ENCODE measurements around the gene SLIT3. TPM values are rescaled to one million over a fixed set of nuclear protein-coding genes. Genes with fewer than 3 reads are reported as not detected.

Gene SLIT3
- total and polyA plus RNA-seq, 4 experiments from 2014 or later = not detected

- Mint-ChIP-seq H3K36me3 (no peaks in the 10 kb centered on the region), H3K9me3 (peaks cover 0 to 3% (median 0%) of the 10 kb centered on the region in 8 donors), H3K27ac (no peak overlapping the region), H3K4me1 (no peaks in the 10 kb centered on the region), H3K4me3 (no peak overlapping the region), H3K27me3 (peaks cover 3 to 4% of the 10 kb centered on the region in 2 donors)
- H3K36me3 ChIP-seq (ENCODE audit: insufficient read depth, low read length) = no peaks in the 10 kb centered on the region
- POLR2A ChIA-PET (ENCODE audit: partially characterized antibody) = no interaction called here
- H3K27me3 ChIP-seq (ENCODE audit: insufficient read depth, low read length) = no peaks in the 10 kb centered on the region
- H3K9me3 ChIP-seq (ENCODE audit: control insufficient read depth in 1 of 2, low read length in 2 of 2) = no peaks in the 10 kb centered on the region
- DNase-seq = no peak
- intact Hi-C loops (cut with micrococcal nuclease) = no loop called here
- H3K4me3 ChIP-seq (ENCODE audit: low read length in 2 of 2) = no peak overlapping the region
- CTCF ChIA-PET (ENCODE audit: partially characterized antibody) = no interaction called here
- no peak overlapping the region for H3K27ac ChIP-seq (ENCODE audit: low read depth, low read length)
- no peaks in the 10 kb centered on the region for H3K4me1 ChIP-seq (ENCODE audit: insufficient read depth, low read length)
Observed at GRCh38 chr5:168829044-168829443, 471.9 kb downstream of the SLIT3 start.

- Mint-ChIP-seq H3K27me3 (peaks cover 2 to 3% of the 10 kb centered on the region in 2 donors), H3K4me1 (no peaks in the 10 kb centered on the region), H3K27ac (no peak overlapping the region), H3K36me3 (no peaks in the 10 kb centered on the region), H3K4me3 (no peak overlapping the region), H3K9me3 (peaks cover 0 to 1% (median 0%) of the 10 kb centered on the region in 8 donors)
- H3K9me3 ChIP-seq (ENCODE audit: control insufficient read depth in 1 of 2, low read length in 2 of 2) = no peaks in the 10 kb centered on the region
- H3K4me1 ChIP-seq (ENCODE audit: insufficient read depth, low read length) = no peaks in the 10 kb centered on the region
- ChIA-PET POLR2A (ENCODE audit: partially characterized antibody) (no interaction called here), CTCF (ENCODE audit: partially characterized antibody) (interaction anchor here (1.5 kb wide), 1 partner anchor 8 kb away, joined by 4 read pairs; no protein-coding TSS in a partner anchor)
- H3K27ac ChIP-seq (ENCODE audit: low read depth, low read length) = no peak overlapping the region
- no peak overlapping the region for H3K4me3 ChIP-seq (ENCODE audit: low read length in 2 of 2)
- no peak for DNase-seq
- no peaks in the 10 kb centered on the region for H3K27me3 ChIP-seq (ENCODE audit: insufficient read depth, low read length)
- intact Hi-C loops (cut with micrococcal nuclease) = no loop called here
- H3K36me3 ChIP-seq (ENCODE audit: insufficient read depth, low read length) = no peaks in the 10 kb centered on the region
Observed at GRCh38 chr5:168827636-168828035, 473.3 kb downstream of the SLIT3 start.

- intact Hi-C loops (cut with micrococcal nuclease) = no loop called here
- ChIA-PET POLR2A (ENCODE audit: partially characterized antibody) (no interaction called here), CTCF (ENCODE audit: partially characterized antibody) (interaction anchor here (1.5 kb wide), 1 partner anchor 10 kb away, joined by 4 read pairs; no protein-coding TSS in a partner anchor)
- Histone ChIP-seq H3K27me3 (ENCODE audit: insufficient read depth, low read length) (no peaks in the 10 kb centered on the region), H3K27ac (ENCODE audit: low read depth, low read length) (no peak overlapping the region), H3K4me1 (ENCODE audit: insufficient read depth, low read length) (no peaks in the 10 kb centered on the region), H3K36me3 (ENCODE audit: insufficient read depth, low read length) (no peaks in the 10 kb centered on the region), H3K9me3 (ENCODE audit: control insufficient read depth in 1 of 2, low read length in 2 of 2) (no peaks in the 10 kb centered on the region), H3K4me3 (ENCODE audit: low read length in 2 of 2) (no peak overlapping the region)
- no peak overlapping the region for H3K27ac Mint-ChIP-seq
- no peak overlapping the region for H3K4me3 Mint-ChIP-seq
- no peak for DNase-seq
- H3K9me3 Mint-ChIP-seq = peaks cover 0 to 1% (median 0%) of the 10 kb centered on the region in 8 donors
- no peaks in the 10 kb centered on the region for H3K36me3 Mint-ChIP-seq
- peaks cover 2 to 3% of the 10 kb centered on the region in 2 donors for H3K27me3 Mint-ChIP-seq
- no peaks in the 10 kb centered on the region for H3K4me1 Mint-ChIP-seq
Observed at GRCh38 chr5:168826246-168826725, 474.7 kb downstream of the SLIT3 start.

GRCh38 chr5:168822745-168823281, 478.1 kb downstream of the SLIT3 start:
- CTCF ChIA-PET (ENCODE audit: partially characterized antibody) = no interaction called here
- no peaks in the 10 kb centered on the region for H3K36me3 Mint-ChIP-seq

GRCh38 chr5:168822248-168822744, 478.6 kb downstream of the SLIT3 start:
- Histone ChIP-seq H3K36me3 (ENCODE audit: insufficient read depth, low read length) (no peaks in the 10 kb centered on the region), H3K27ac (ENCODE audit: low read depth, low read length) (no peak overlapping the region), H3K4me3 (ENCODE audit: low read length in 2 of 2) (no peak overlapping the region), H3K27me3 (ENCODE audit: insufficient read depth, low read length) (no peaks in the 10 kb centered on the region), H3K9me3 (ENCODE audit: control insufficient read depth in 1 of 2, low read length in 2 of 2) (no peaks in the 10 kb centered on the region), H3K4me1 (ENCODE audit: insufficient read depth, low read length) (no peaks in the 10 kb centered on the region)
- Mint-ChIP-seq H3K27ac (no peak overlapping the region), H3K9me3 (peaks cover 0 to 2% (median 0%) of the 10 kb centered on the region in 8 donors), H3K4me3 (no peak overlapping the region), H3K36me3 (no peaks in the 10 kb centered on the region), H3K27me3 (peaks cover 0 to 3% of the 10 kb centered on the region in 2 donors), H3K4me1 (no peaks in the 10 kb centered on the region)
- CTCF ChIA-PET (ENCODE audit: partially characterized antibody) = no interaction called here
- no peak for DNase-seq
- intact Hi-C loops (cut with micrococcal nuclease) = no loop called here
- POLR2A ChIA-PET (ENCODE audit: partially characterized antibody) = no interaction called here

More at GRCh38 chr5:168822745-168823281, 478.1 kb downstream of the SLIT3 start:
- H3K4me3 Mint-ChIP-seq = no peak overlapping the region
- H3K36me3 ChIP-seq (ENCODE audit: insufficient read depth, low read length) = no peaks in the 10 kb centered on the region
- no peaks in the 10 kb centered on the region for H3K27me3 ChIP-seq (ENCODE audit: insufficient read depth, low read length)
- intact Hi-C loops (cut with micrococcal nuclease) = no loop called here
- H3K27me3 Mint-ChIP-seq = peaks cover 0 to 3% of the 10 kb centered on the region in 2 donors
- DNase-seq = no peak
- no peaks in the 10 kb centered on the region for H3K4me1 Mint-ChIP-seq
- no peaks in the 10 kb centered on the region for H3K4me1 ChIP-seq (ENCODE audit: insufficient read depth, low read length)
- no peak overlapping the region for H3K4me3 ChIP-seq (ENCODE audit: low read length in 2 of 2)
- no peak overlapping the region for H3K27ac ChIP-seq (ENCODE audit: low read depth, low read length)
- H3K9me3 Mint-ChIP-seq = peaks cover 0 to 2% (median 0%) of the 10 kb centered on the region in 8 donors
- H3K27ac Mint-ChIP-seq = no peak overlapping the region
- no peaks in the 10 kb centered on the region for H3K9me3 ChIP-seq (ENCODE audit: control insufficient read depth in 1 of 2, low read length in 2 of 2)
- POLR2A ChIA-PET (ENCODE audit: partially characterized antibody) = no interaction called here

GRCh38 chr5:168820874-168821273, 480.1 kb downstream of the SLIT3 start:
- DNase-seq = no peak
- Mint-ChIP-seq H3K9me3 (peaks cover 0 to 2% (median 0%) of the 10 kb centered on the region in 8 donors), H3K36me3 (no peaks in the 10 kb centered on the region), H3K27ac (no peak overlapping the region), H3K4me3 (no peak overlapping the region), H3K27me3 (peaks cover 0 to 3% of the 10 kb centered on the region in 2 donors), H3K4me1 (no peaks in the 10 kb centered on the region)
- CTCF ChIA-PET (ENCODE audit: partially characterized antibody) = no interaction called here
- H3K36me3 ChIP-seq (ENCODE audit: insufficient read depth, low read length) = no peaks in the 10 kb centered on the region
- intact Hi-C loops (cut with micrococcal nuclease) = no loop called here
- POLR2A ChIA-PET (ENCODE audit: partially characterized antibody) = no interaction called here
- H3K27ac ChIP-seq (ENCODE audit: low read depth, low read length) = no peak overlapping the region
- no peaks in the 10 kb centered on the region for H3K4me1 ChIP-seq (ENCODE audit: insufficient read depth, low read length)
- no peaks in the 10 kb centered on the region for H3K9me3 ChIP-seq (ENCODE audit: control insufficient read depth in 1 of 2, low read length in 2 of 2)
- H3K27me3 ChIP-seq (ENCODE audit: insufficient read depth, low read length) = no peaks in the 10 kb centered on the region
- H3K4me3 ChIP-seq (ENCODE audit: low read length in 2 of 2) = no peak overlapping the region

GRCh38 chr5:168819004-168819621, 481.8 kb downstream of the SLIT3 start:
- Mint-ChIP-seq H3K4me1 (no peaks in the 10 kb centered on the region), H3K9me3 (peaks cover 0 to 2% (median 0%) of the 10 kb centered on the region in 8 donors), H3K27ac (no peak overlapping the region), H3K4me3 (no peak overlapping the region), H3K27me3 (no peaks in the 10 kb centered on the region), H3K36me3 (no peaks in the 10 kb centered on the region)
- intact Hi-C loops (cut with micrococcal nuclease) = no loop called here
- DNase-seq = no peak
- H3K9me3 ChIP-seq (ENCODE audit: control insufficient read depth in 1 of 2, low read length in 2 of 2) = no peaks in the 10 kb centered on the region
- H3K36me3 ChIP-seq (ENCODE audit: insufficient read depth, low read length) = no peaks in the 10 kb centered on the region
- ChIA-PET CTCF (ENCODE audit: partially characterized antibody) (no interaction called here), POLR2A (ENCODE audit: partially characterized antibody) (no interaction called here)
- no peaks in the 10 kb centered on the region for H3K27me3 ChIP-seq (ENCODE audit: insufficient read depth, low read length)
- no peak overlapping the region for H3K4me3 ChIP-seq (ENCODE audit: low read length in 2 of 2)
- H3K27ac ChIP-seq (ENCODE audit: low read depth, low read length) = no peak overlapping the region
- no peaks in the 10 kb centered on the region for H3K4me1 ChIP-seq (ENCODE audit: insufficient read depth, low read length)

Data from CD4-positive, alpha-beta memory T cell (primary cell).